Measurements from ENCODE around the gene LUM. TPM values are rescaled to one million over a fixed set of nuclear protein-coding genes. Genes with fewer than 3 reads are reported as not detected.

The LUM gene
- total RNA-seq, 6 donors from 2014 or later = 51.3 to 281 (median 158) TPM

- no peaks in the 10 kb centered on the region for H3K27me3 ChIP-seq
- H3K4me1 ChIP-seq = no peaks in the 10 kb centered on the region
- TF ChIP-seq POLR2AphosphoS5 (IDR thresholded peaks at IDR 0.05) = no peak
- TF ChIP-seq POLR2A (IDR thresholded peaks at IDR 0.05) = no peak
- TF ChIP-seq EP300 (IDR thresholded peaks at IDR 0.05) = no peak
- no peak for TF ChIP-seq CTCF (IDR thresholded peaks at IDR 0.05)
- WGBS, 2 donors = 72 to 88% methylated on average over 3 of the region's 3 CpGs
- no peaks in the 10 kb centered on the region for H3K36me3 ChIP-seq
- ATAC-seq (ENCODE audit: low FRiP score in 2 of 2) (no peak), DNase-seq (no peak)
- H3K27ac ChIP-seq = no peak overlapping the region
- H3K4me3 ChIP-seq = no peak overlapping the region
- H3K9me3 ChIP-seq = no peaks in the 10 kb centered on the region
Observed at GRCh38 chr12:91065396-91065795, 45.9 kb downstream of the LUM start.

GRCh38 chr12:91064640-91065039, 46.7 kb downstream of the LUM start:
- no peak for TF ChIP-seq EP300 (IDR thresholded peaks at IDR 0.05)
- TF ChIP-seq CTCF (IDR thresholded peaks at IDR 0.05) = no peak
- no peak for TF ChIP-seq POLR2A (IDR thresholded peaks at IDR 0.05)
- TF ChIP-seq POLR2AphosphoS5 (IDR thresholded peaks at IDR 0.05) = no peak
- Histone ChIP-seq H3K9me3 (no peaks in the 10 kb centered on the region), H3K36me3 (no peaks in the 10 kb centered on the region), H3K27ac (no peak overlapping the region), H3K27me3 (no peaks in the 10 kb centered on the region), H3K4me1 (no peaks in the 10 kb centered on the region), H3K4me3 (no peak overlapping the region)
- WGBS, 2 donors = 84% methylated on average over 3 of the region's 3 CpGs
- no peak for ATAC-seq (ENCODE audit: low FRiP score in 2 of 2)
- no peak for DNase-seq

- no peak overlapping the region for H3K4me3 ChIP-seq
- no peaks in the 10 kb centered on the region for H3K27me3 ChIP-seq
- no peaks in the 10 kb centered on the region for H3K9me3 ChIP-seq
- WGBS, 2 donors = 73 to 76% methylated on average over 1 of the region's 1 CpG
- no peaks in the 10 kb centered on the region for H3K4me1 ChIP-seq
- TF ChIP-seq POLR2AphosphoS5 (IDR thresholded peaks at IDR 0.05) (no peak), CTCF (IDR thresholded peaks at IDR 0.05) (no peak), EP300 (IDR thresholded peaks at IDR 0.05) (no peak), POLR2A (IDR thresholded peaks at IDR 0.05) (no peak)
- DNase-seq = no peak
- no peak overlapping the region for H3K27ac ChIP-seq
- no peak for ATAC-seq (ENCODE audit: low FRiP score in 2 of 2)
- H3K36me3 ChIP-seq = no peaks in the 10 kb centered on the region
Observed at GRCh38 chr12:91061091-91061490, 50.2 kb downstream of the LUM start.

GRCh38 chr12:91059211-91059610, 52.1 kb downstream of the LUM start:
- Histone ChIP-seq H3K27me3 (no peaks in the 10 kb centered on the region), H3K9me3 (no peaks in the 10 kb centered on the region), H3K4me1 (no peaks in the 10 kb centered on the region), H3K27ac (no peak overlapping the region), H3K4me3 (no peak overlapping the region), H3K36me3 (no peaks in the 10 kb centered on the region)
- DNase-seq = no peak
- ATAC-seq (ENCODE audit: low FRiP score in 2 of 2) = no peak
- TF ChIP-seq EP300 (IDR thresholded peaks at IDR 0.05) (no peak), CTCF (IDR thresholded peaks at IDR 0.05) (no peak), POLR2A (IDR thresholded peaks at IDR 0.05) (no peak), POLR2AphosphoS5 (IDR thresholded peaks at IDR 0.05) (no peak)

- Histone ChIP-seq H3K27me3 (no peaks in the 10 kb centered on the region), H3K4me3 (no peak overlapping the region), H3K9me3 (no peaks in the 10 kb centered on the region), H3K27ac (no peak overlapping the region), H3K36me3 (no peaks in the 10 kb centered on the region), H3K4me1 (no peaks in the 10 kb centered on the region)
- 78 to 84% methylated on average over 1 of the region's 1 CpG for WGBS, 2 donors
- DNase-seq (no peak), ATAC-seq (ENCODE audit: low FRiP score in 2 of 2) (no peak)
- TF ChIP-seq POLR2AphosphoS5 (IDR thresholded peaks at IDR 0.05) (no peak), CTCF (IDR thresholded peaks at IDR 0.05) (no peak), POLR2A (IDR thresholded peaks at IDR 0.05) (no peak), EP300 (IDR thresholded peaks at IDR 0.05) (no peak)
Observed at GRCh38 chr12:91058786-91059185, 52.5 kb downstream of the LUM start.

All from upper lobe of left lung (tissue), 6 donors.